CD4-positive, CD25-positive, alpha-beta regulatory T cell (primary cell): ENCODE results near the gene FAM174C. TPM values are rescaled to one million over a fixed set of nuclear protein-coding genes. Genes with fewer than 3 reads are reported as not detected.

Source experiments
- ATAC-seq, 2 donors: fragments of 150-1000 bp; cut with Tn5 transposase; one replicate each; pipeline ENCODE4 v1.10.0; 2021; ENCODE audit warnings: low read depth in 2 of 2, moderate number of reproducible peaks in 2 of 2, moderate library complexity in 1 of 2
- DNase-seq, 3 donors: peaks; one replicate each; pipeline versions ENCODE4 v3.0.0 to v3.0.0-alpha.2; 2012 to 2022; ENCODE audit warnings: mixed read lengths in 1 of 3
- H3K27ac ChIP-seq: one replicate; pipeline ENCODE4 v1.7.0; 2013; ENCODE audit warnings: mild to moderate bottlenecking, low read length; ENCODE audit not compliant: insufficient read depth, poor library complexity, severe bottlenecking
- H3K27me3 ChIP-seq: one replicate; pipeline ENCODE4 v1.7.0; 2013; ENCODE audit warnings: low read length; ENCODE audit not compliant: control insufficient read depth, insufficient read depth
- H3K36me3 ChIP-seq: one replicate; pipeline ENCODE4 v1.7.0; 2013; ENCODE audit warnings: mild to moderate bottlenecking, low read length, moderate library complexity; ENCODE audit not compliant: control insufficient read depth, insufficient read depth
- H3K4me1 ChIP-seq: 2 replicates; pipeline ENCODE4 v1.7.0; 2013; ENCODE audit warnings: mild to moderate bottlenecking, low read length; ENCODE audit not compliant: insufficient read depth, control insufficient read depth, poor library complexity, severe bottlenecking
- H3K4me3 ChIP-seq: one replicate; pipeline ENCODE4 v1.7.0; 2013; ENCODE audit warnings: low read depth, mild to moderate bottlenecking, low read length, moderate library complexity
- H3K9me3 ChIP-seq, 2 experiments: 1 replicate in 1 of 2; 2 replicates in 1 of 2; pipeline ENCODE4 v1.7.0; 2013; ENCODE audit warnings: low read length in 2 of 2, mild to moderate bottlenecking in 1 of 2, moderate library complexity in 1 of 2; ENCODE audit not compliant: control insufficient read depth in 2 of 2
- H3K27ac Mint-ChIP-seq, 3 donors: one replicate each; pipeline ENCODE4 v1.8.0; 2020 to 2022; ENCODE audit warnings: mild to moderate bottlenecking in 3 of 3, mixed read lengths in 3 of 3, moderate library complexity in 2 of 3
- H3K27me3 Mint-ChIP-seq: one replicate; pipeline ENCODE4 v1.8.0; 2022; ENCODE audit warnings: mild to moderate bottlenecking, mixed read lengths
- H3K36me3 Mint-ChIP-seq: one replicate; pipeline ENCODE4 v1.8.0; 2020; ENCODE audit warnings: mixed read lengths
- H3K4me1 Mint-ChIP-seq, 4 donors: one replicate each; pipeline ENCODE4 v1.8.0; 2020 to 2022; ENCODE audit warnings: mixed read lengths in 4 of 4, mild to moderate bottlenecking in 1 of 4
- H3K4me3 Mint-ChIP-seq, 4 donors: one replicate each; pipeline ENCODE4 v1.8.0; 2020 to 2022; ENCODE audit warnings: mild to moderate bottlenecking in 4 of 4, mixed read lengths in 4 of 4, moderate library complexity in 3 of 4
- H3K9me3 Mint-ChIP-seq, 7 donors: one replicate each; pipeline ENCODE4 v1.8.0; 2020 to 2022; ENCODE audit warnings: mixed read lengths in 7 of 7, mild to moderate bottlenecking in 3 of 7, moderate library complexity in 2 of 7
- polyA plus RNA-seq, 4 donors: library from polyadenylated mRNA; unstranded; fragments of 300-500 nt; fragmentation: Illumina TruSeq; gene quantifications; one replicate each; pipeline ENCODE4 v1.2.3, GENCODE V29; 2021
- total RNA-seq: library from RNA; stranded (reverse); gene quantifications from one replicate; pipeline ENCODE4 v1.2.3, GENCODE V29; 2022

FAM174C gene
- total and polyA plus RNA-seq, 5 donors from 2014 or later, result 44.2 to 91.3 (median 87.4) TPM

DNA sequence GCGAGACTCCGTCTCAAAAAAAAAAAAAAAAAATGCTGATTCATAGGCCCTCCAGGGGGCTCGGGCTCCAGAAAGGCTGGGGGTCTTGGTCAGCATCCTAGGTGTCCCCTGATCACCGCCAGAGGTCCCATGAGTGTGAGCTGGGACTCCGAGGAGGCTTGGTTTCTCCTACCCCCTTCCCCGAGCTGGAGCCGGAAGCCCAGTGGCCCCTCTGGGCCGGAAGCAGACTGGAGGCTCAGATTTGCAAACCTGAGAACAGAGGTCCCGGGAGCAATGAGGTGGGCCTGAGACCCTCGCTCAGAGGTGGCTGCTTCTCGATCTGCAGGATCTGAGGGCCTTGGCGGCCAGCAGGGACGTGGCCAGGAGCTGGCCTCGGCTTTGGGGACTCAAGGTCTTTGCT lies 51.8 kb downstream of the FAM174C start:
- DNase-seq, result no peak
- peaks cover 26% of the 10 kb centered on the region for H3K27me3 Mint-ChIP-seq
- no peak overlapping the region for H3K27ac ChIP-seq
- no peak overlapping the region for H3K4me3 Mint-ChIP-seq
- no peaks in the 10 kb centered on the region for H3K36me3 Mint-ChIP-seq
- no peaks in the 10 kb centered on the region for H3K36me3 ChIP-seq
- no peak for ATAC-seq
- H3K9me3 Mint-ChIP-seq, result no peaks in the 10 kb centered on the region
- no peak overlapping the region for H3K4me3 ChIP-seq
- no peak overlapping the region for H3K27ac Mint-ChIP-seq
- H3K9me3 ChIP-seq, result no peaks in the 10 kb centered on the region
- H3K4me1 Mint-ChIP-seq, result peaks cover 0 to 2% (median 0%) of the 10 kb centered on the region in 4 donors
- H3K27me3 ChIP-seq, result no peaks in the 10 kb centered on the region
- H3K4me1 ChIP-seq, result peaks cover 7% of the 10 kb centered on the region

Other genes with a start within 250 kb of the FAM174C start
- 397 TPM for gene CNN2, start 248.9 kb upstream of the FAM174C start, total RNA-seq
- gene CNN2, start 248.9 kb upstream of the FAM174C start, polyA plus RNA-seq, result 100 to 1,000 TPM; 378 to 426 (median 401) TPM
- 161 TPM for gene ABCA7, start 235.4 kb upstream of the FAM174C start, total RNA-seq
- 10 to 100 TPM in 1 of 4 donors, 1 to 10 TPM in 3; 3.4 to 13.3 (median 6.9) TPM for gene ABCA7, start 235.4 kb upstream of the FAM174C start, polyA plus RNA-seq
- gene ARHGAP45, start 208.4 kb upstream of the FAM174C start, total RNA-seq, result 756 TPM
- gene ARHGAP45, start 208.4 kb upstream of the FAM174C start, polyA plus RNA-seq, result 100 to 1,000 TPM; 258 to 297 (median 277) TPM
- gene POLR2E, start 180.2 kb upstream of the FAM174C start, total RNA-seq, result 72.4 TPM
- 100 to 1,000 TPM; 120 to 145 (median 133) TPM for gene POLR2E, start 180.2 kb upstream of the FAM174C start, polyA plus RNA-seq
- gene GPX4, start 171.5 kb upstream of the FAM174C start, total RNA-seq, result 112 TPM
- 100 to 1,000 TPM; 318 to 406 (median 354) TPM for gene GPX4, start 171.5 kb upstream of the FAM174C start, polyA plus RNA-seq
- 139 TPM for gene SBNO2, start 101.3 kb upstream of the FAM174C start, total RNA-seq
- gene SBNO2, start 101.3 kb upstream of the FAM174C start, polyA plus RNA-seq, result 1 to 10 TPM; 2.0 to 5.1 (median 2.7) TPM
- 71.4 TPM for gene STK11, start 69.8 kb upstream of the FAM174C start, total RNA-seq
- 10 to 100 TPM; 11.9 to 23.0 (median 17.4) TPM for gene STK11, start 69.8 kb upstream of the FAM174C start, polyA plus RNA-seq
- 0.12 TPM for gene CBARP, start 37.5 kb upstream of the FAM174C start, total RNA-seq
- gene CBARP, start 37.5 kb upstream of the FAM174C start, polyA plus RNA-seq, result not detected
- gene ATP5F1D, start 33.8 kb upstream of the FAM174C start, total RNA-seq, result 124 TPM
- gene ATP5F1D, start 33.8 kb upstream of the FAM174C start, polyA plus RNA-seq, result 100 to 1,000 TPM; 208 to 236 (median 223) TPM
- gene MIDN, start 26.9 kb upstream of the FAM174C start, total RNA-seq, result 126 TPM
- gene MIDN, start 26.9 kb upstream of the FAM174C start, polyA plus RNA-seq, result 1 to 10 TPM; 1.4 to 3.4 (median 1.8) TPM
- gene CIRBP, start 6.2 kb upstream of the FAM174C start, total RNA-seq, result 497 TPM
- 100 to 1,000 TPM; 172 to 243 (median 210) TPM for gene CIRBP, start 6.2 kb upstream of the FAM174C start, polyA plus RNA-seq
- gene EFNA2, start 10.3 kb downstream of the FAM174C start, total RNA-seq, result not detected
- gene EFNA2, start 10.3 kb downstream of the FAM174C start, polyA plus RNA-seq, result not detected
- gene NDUFS7, start 108.4 kb downstream of the FAM174C start, total RNA-seq, result 58.3 TPM
- gene NDUFS7, start 108.4 kb downstream of the FAM174C start, polyA plus RNA-seq, result 100 to 1,000 TPM; 190 to 227 (median 215) TPM
- 6.7 TPM for gene GAMT, start 126.0 kb downstream of the FAM174C start, total RNA-seq
- 10 to 100 TPM; 10.4 to 20.2 (median 14.2) TPM for gene GAMT, start 126.0 kb downstream of the FAM174C start, polyA plus RNA-seq
- gene DAZAP1, start 132.1 kb downstream of the FAM174C start, total RNA-seq, result 153 TPM
- gene DAZAP1, start 132.1 kb downstream of the FAM174C start, polyA plus RNA-seq, result 1 to 10 TPM; 2.4 to 5.3 (median 4.2) TPM
- 1,352 TPM for gene RPS15, start 162.9 kb downstream of the FAM174C start, total RNA-seq
- gene RPS15, start 162.9 kb downstream of the FAM174C start, polyA plus RNA-seq, result 1,000 to 10,000 TPM; 2,869 to 3,453 (median 3,084) TPM
- gene APC2, start 174.6 kb downstream of the FAM174C start, total RNA-seq, result 0.25 TPM
- under 1 TPM in 2 of 4 donors, not detected in 2; 0.06 to 0.07 TPM for gene APC2, start 174.6 kb downstream of the FAM174C start, polyA plus RNA-seq
- gene C19orf25, start 203.7 kb downstream of the FAM174C start, total RNA-seq, result 33.4 TPM
- gene C19orf25, start 203.7 kb downstream of the FAM174C start, polyA plus RNA-seq, result 10 to 100 TPM; 42.2 to 64.0 (median 54.0) TPM
- gene PCSK4, start 214.8 kb downstream of the FAM174C start, total RNA-seq, result 1.3 TPM
- gene PCSK4, start 214.8 kb downstream of the FAM174C start, polyA plus RNA-seq, result 1 to 10 TPM in 1 of 4 donors, under 1 TPM in 2, not detected in 1; 0.08 to 1.3 (median 0.29) TPM
- 1.3 TPM for gene REEP6, start 215.7 kb downstream of the FAM174C start, total RNA-seq
- 1 to 10 TPM; 1.5 to 3.3 (median 2.6) TPM for gene REEP6, start 215.7 kb downstream of the FAM174C start, polyA plus RNA-seq
- 2.1 TPM for gene ADAMTSL5, start 237.5 kb downstream of the FAM174C start, total RNA-seq
- gene ADAMTSL5, start 237.5 kb downstream of the FAM174C start, polyA plus RNA-seq, result 1 to 10 TPM in 2 of 4 donors, under 1 TPM in 2; 0.29 to 3.3 (median 1.8) TPM
- not detected for gene PLK5, start 248.5 kb downstream of the FAM174C start, total RNA-seq
- gene PLK5, start 248.5 kb downstream of the FAM174C start, polyA plus RNA-seq, result not detected